ENCODE measurements around the gene TRIP13. TPM values are rescaled to one million over a fixed set of nuclear protein-coding genes. Genes with fewer than 3 reads are reported as not detected.

The TRIP13 gene
- total RNA-seq, 2 donors from 2014 or later: 1.0 to 2.6 TPM

DNA sequence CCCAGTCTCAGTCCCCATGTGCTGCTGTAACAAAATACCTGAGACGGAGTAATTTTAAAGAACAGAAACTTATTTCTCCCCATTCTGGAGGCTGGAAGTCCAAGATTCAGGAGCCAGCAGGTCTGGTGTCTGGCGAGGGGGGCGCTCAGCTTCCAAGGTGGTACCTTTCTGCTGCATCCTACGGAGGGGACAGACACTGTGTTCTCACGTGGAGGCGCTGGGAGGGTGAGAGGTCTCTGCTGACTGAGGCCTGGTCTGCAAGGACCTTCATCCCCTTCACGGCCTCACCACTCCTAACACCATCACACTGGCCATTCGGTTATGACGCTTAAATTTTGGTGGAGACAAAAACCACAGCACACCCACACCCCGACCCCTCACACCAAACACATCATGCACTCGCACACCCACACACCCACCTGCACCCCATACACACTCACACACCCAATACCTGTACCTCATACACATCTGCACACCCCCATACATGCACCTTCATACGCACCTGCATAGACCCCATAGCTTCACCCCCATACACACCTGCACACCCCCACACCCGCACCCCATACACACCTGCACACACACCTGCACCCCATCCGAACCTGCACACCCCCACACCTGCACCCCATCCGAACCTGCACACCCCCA, 32.1 kb upstream of the TRIP13 start:
- no peaks in the 10 kb centered on the region for H3K9me3 ChIP-seq (ENCODE audit: control insufficient read depth, low read length, poor library complexity, severe bottlenecking)
- peak overlapping the region; percentile 37 for H3K27ac Mint-ChIP-seq
- peak overlapping the region; percentile 25 for H3K4me3 Mint-ChIP-seq
- ATAC-seq: no peak
- H3K27me3 Mint-ChIP-seq: no peaks in the 10 kb centered on the region
- H3K36me3 Mint-ChIP-seq (ENCODE audit: low read depth): peaks cover 2% of the 10 kb centered on the region
- peaks cover 7% of the 10 kb centered on the region for H3K4me1 Mint-ChIP-seq
- DNase-seq: no peak

DNA sequence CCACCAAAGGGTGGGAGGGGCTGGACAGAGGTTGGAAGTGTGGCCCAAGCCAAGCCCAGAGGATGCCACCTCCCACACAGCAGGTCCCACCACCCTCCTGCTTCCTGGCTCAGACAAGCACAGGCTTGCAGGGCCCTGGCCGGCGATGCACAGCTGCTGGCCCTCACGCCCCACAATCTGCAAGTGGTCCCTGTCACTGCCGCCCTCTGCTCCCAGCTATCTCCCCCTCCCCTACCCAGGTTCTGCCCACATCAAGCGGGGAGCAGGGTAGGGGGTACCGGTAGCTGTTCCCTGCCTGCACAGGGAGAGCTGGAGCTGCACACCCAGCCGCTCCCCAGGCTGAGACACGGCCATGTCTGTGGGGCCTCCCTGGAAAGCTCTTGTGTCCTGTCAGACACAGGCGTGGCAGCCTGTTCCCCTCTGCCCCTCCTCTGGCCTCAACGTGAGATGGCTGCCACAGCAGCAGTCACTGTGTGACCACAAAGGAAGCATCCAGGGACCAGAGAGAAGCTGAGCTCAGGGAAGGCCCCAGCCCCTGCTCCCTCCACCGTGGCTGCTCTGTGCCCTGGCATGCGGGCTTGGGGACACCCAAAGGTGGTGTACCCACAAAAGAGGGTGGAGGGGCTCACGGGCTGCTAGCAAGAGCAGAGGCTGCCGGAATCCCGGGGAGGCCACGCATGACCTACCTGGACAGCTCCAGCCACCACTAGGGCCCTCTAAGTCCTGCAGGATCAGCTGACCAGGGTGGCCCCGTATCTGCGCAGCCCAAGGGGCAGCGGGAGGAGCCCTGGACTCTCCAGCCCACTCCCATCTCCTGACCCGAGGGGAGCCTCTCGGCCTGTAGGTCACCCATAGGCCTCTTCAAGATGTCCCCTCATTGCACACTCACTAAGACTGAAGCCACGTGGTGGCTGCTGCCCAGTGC, 31.0 kb upstream of the TRIP13 start:
- Mint-ChIP-seq H3K4me1 (peaks cover 7% of the 10 kb centered on the region), H3K4me3 (no peak overlapping the region), H3K27me3 (no peaks in the 10 kb centered on the region), H3K27ac (peak overlapping the region; percentile 37), H3K36me3 (ENCODE audit: low read depth) (peaks cover 2% of the 10 kb centered on the region)
- DNase-seq: no peak
- ATAC-seq: no peak
- no peaks in the 10 kb centered on the region for H3K9me3 ChIP-seq (ENCODE audit: control insufficient read depth, low read length, poor library complexity, severe bottlenecking)

DNA sequence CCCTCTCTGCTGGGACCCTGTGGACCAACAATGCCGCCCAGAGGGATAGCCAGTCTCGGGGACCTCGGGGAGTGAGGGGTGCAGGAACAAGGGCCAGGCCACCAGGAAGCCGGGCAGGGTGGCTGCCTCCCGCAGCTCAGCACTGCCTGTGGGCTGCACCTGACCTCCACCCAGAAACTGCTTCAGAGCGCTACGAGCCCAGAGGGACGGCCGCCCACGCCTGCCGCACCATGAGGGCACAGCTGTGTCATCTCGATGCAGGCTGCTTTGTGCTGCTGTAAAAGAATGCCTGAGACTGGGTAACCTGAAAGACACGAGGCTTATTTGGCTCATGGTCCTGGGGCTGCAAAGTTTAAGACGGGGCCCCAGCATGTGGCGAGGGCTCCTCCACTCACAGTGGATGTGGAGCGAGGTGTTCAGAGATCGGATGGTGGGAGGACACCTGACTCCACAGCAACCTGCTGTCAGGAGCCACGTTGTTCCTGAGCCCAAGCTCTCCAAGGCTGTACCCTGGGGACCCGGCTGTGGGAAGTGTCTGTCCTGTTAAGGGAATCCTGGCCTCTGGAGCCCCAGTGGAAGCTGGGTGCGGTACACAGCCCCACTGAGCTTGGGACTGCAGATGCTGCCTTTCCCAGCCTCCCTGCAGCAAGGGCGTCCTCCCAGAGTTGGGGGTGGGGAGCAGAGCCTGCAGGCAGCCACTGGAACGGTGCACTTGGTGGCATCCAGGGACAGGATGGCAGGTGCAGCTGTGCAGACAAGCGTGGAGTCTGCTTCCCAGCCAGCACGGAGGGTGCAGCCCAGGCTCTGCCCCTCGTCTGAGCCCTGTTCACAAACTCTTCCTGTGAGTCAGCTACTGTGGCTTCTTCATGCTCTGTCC, 30.1 kb upstream of the TRIP13 start:
- Mint-ChIP-seq H3K27ac (no peak overlapping the region), H3K4me1 (peaks cover 5% of the 10 kb centered on the region), H3K4me3 (no peak overlapping the region), H3K27me3 (no peaks in the 10 kb centered on the region), H3K36me3 (ENCODE audit: low read depth) (peaks cover 3% of the 10 kb centered on the region)
- no peak for ATAC-seq
- DNase-seq: no peak
- H3K9me3 ChIP-seq (ENCODE audit: control insufficient read depth, low read length, poor library complexity, severe bottlenecking): no peaks in the 10 kb centered on the region

DNA sequence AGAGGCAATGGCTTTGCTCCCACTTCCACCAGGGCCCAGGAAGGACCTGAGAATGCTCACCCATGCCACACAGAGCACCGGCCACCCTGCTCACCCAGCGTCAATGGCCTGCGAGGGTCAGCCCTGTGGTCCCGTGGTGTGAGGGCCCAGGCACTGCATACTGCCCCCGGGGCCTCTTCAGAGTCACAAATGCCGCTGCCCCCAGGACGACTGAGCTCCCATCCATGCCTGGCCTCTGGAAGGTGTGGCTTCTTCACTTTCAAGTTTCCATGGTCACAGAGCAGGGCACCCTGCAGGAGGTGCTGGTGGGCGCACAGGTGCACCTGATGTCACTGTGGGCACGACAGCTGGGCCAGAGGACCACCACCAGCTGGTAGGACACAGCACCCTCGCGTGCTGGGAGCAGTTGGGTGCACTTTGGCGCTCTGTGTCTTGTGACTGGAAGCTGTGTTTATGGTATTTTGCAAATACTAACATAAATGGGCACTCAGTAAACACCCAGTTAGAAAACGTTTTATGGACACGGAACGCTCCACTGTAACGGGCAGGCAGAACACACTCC, 29.4 kb upstream of the TRIP13 start:
- Mint-ChIP-seq H3K4me1 (peaks cover 6% of the 10 kb centered on the region), H3K36me3 (ENCODE audit: low read depth) (peaks cover 5% of the 10 kb centered on the region), H3K4me3 (peak overlapping the region; percentile 45), H3K27ac (peak overlapping the region; percentile 72), H3K27me3 (no peaks in the 10 kb centered on the region)
- DNase-seq: no peak
- no peaks in the 10 kb centered on the region for H3K9me3 ChIP-seq (ENCODE audit: control insufficient read depth, low read length, poor library complexity, severe bottlenecking)
- no peak for ATAC-seq

DNA sequence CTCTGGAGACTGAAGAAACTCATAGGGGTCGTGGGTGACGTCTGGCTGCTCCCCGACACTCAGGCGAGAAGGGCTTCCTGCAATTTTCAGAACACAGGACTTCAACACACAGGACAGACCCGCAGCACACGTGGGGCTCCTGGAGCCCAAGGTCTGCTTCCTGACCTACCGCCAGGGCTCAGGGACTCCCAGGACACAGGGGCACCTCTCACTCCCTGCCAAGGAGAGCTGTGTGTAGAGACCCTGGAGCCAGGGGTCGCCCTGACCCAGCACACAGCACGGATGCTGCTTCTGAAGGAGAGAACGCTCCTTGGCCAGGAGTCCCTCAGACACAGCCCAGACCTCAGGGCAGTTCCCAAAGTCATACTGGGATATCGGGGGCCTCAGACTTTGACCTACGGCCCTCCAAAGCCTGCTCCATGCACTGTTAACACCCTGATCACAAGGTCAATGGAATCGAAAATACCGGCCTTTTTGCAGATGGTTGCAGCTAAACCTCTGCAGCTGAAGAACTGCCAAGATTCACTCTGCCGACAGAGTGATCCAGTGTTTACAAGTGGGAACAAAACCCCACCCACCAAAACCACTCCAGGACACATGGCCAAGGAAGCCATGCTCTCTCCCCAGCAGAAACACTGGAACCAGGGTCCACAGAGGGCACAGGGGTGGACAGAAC, 28.1 kb upstream of the TRIP13 start:
- no peak for ATAC-seq
- H3K27me3 Mint-ChIP-seq: no peaks in the 10 kb centered on the region
- peaks cover 4% of the 10 kb centered on the region for H3K4me1 Mint-ChIP-seq
- no peaks in the 10 kb centered on the region for H3K9me3 ChIP-seq (ENCODE audit: control insufficient read depth, low read length, poor library complexity, severe bottlenecking)
- no peak for DNase-seq
- no peak overlapping the region for H3K27ac Mint-ChIP-seq
- H3K36me3 Mint-ChIP-seq (ENCODE audit: low read depth): peaks cover 8% of the 10 kb centered on the region
- H3K4me3 Mint-ChIP-seq: no peak overlapping the region

DNA sequence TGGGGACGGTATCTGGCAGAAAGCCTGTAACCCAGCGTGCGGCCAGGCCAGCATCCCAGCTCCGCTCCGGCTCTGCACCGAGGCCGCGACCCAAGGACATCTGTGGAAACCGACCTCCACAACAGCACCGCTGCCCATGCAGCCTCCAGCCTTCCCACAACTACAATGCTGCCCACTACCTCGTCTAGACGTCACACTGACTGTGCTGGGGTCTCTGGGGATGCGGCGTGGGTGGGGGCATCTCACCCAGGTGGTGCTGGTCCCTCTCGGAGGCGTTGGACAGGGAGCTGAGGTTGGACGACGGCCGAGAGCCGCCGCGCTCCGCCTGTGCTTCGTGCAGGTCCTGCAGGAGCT, 27.5 kb upstream of the TRIP13 start:
- Mint-ChIP-seq H3K36me3 (ENCODE audit: low read depth) (peaks cover 10% of the 10 kb centered on the region), H3K27ac (peak overlapping the region; percentile 54), H3K4me1 (peaks cover 4% of the 10 kb centered on the region), H3K4me3 (no peak overlapping the region), H3K27me3 (no peaks in the 10 kb centered on the region)
- ATAC-seq (no peak), DNase-seq (no peak)
- no peaks in the 10 kb centered on the region for H3K9me3 ChIP-seq (ENCODE audit: control insufficient read depth, low read length, poor library complexity, severe bottlenecking)

DNA sequence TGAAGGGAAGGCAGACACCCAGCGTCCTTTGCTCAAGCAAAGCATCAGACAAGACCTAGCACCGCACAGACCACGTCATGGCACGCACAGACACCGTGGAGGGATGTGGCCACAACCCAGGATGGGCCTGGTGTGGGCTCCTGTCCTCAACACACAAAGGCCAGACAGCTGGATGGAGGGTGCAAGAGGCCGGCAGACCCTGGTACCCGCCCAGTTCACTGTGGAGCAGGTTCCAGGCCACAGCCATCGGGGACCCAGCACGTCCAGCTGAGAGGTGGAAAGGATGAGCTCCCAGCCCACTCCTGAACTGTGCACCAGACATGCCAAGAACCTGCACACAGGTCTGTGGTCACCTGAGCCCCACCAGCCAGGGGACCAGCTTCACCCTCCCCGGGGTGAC, 26.9 kb upstream of the TRIP13 start:
- no peak overlapping the region for H3K4me3 Mint-ChIP-seq

DNA sequence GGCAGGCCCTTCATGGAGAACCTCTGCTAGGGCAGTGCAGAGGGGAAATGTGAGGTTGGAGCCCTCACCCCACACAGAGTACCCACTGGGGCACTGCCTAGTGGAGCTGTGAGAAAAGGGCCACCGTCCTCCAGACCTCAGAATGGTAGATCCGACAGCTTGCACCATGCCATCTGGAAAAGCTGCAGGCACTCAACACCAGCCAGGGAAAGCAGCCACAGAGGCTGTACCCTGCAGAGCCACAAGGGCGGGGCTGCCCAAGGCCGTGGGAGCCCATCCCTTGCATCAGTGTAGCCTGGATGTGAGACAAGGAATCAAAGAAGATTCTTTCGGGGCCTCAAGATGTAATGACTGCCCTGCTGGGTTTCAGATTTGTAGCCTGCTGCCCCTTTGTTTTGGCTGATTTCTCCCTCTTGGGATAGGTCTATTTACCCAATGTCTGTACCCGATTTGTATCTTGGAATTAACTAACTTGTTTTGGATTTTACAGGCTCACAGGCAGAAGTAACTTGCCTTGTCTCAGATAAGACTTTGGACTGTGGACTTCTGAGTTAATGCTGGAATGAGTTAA, 25.3 kb upstream of the TRIP13 start:
- no peaks in the 10 kb centered on the region for H3K27me3 Mint-ChIP-seq
- H3K27ac Mint-ChIP-seq: no peak overlapping the region
- no peaks in the 10 kb centered on the region for H3K9me3 ChIP-seq (ENCODE audit: control insufficient read depth, low read length, poor library complexity, severe bottlenecking)
- ATAC-seq (no peak), DNase-seq (no peak)
- H3K4me1 Mint-ChIP-seq: peaks cover 4% of the 10 kb centered on the region
- peaks cover 10% of the 10 kb centered on the region for H3K36me3 Mint-ChIP-seq (ENCODE audit: low read depth)
- no peak overlapping the region for H3K4me3 Mint-ChIP-seq

More for the DNA sequence above, 26.9 kb upstream of the TRIP13 start:
- peaks cover 10% of the 10 kb centered on the region for H3K36me3 Mint-ChIP-seq (ENCODE audit: low read depth)
- DNase-seq (no peak), ATAC-seq (no peak)
- peak overlapping the region; percentile 54 for H3K27ac Mint-ChIP-seq
- H3K9me3 ChIP-seq (ENCODE audit: control insufficient read depth, low read length, poor library complexity, severe bottlenecking): no peaks in the 10 kb centered on the region
- no peaks in the 10 kb centered on the region for H3K27me3 Mint-ChIP-seq
- peaks cover 2% of the 10 kb centered on the region for H3K4me1 Mint-ChIP-seq

DNA sequence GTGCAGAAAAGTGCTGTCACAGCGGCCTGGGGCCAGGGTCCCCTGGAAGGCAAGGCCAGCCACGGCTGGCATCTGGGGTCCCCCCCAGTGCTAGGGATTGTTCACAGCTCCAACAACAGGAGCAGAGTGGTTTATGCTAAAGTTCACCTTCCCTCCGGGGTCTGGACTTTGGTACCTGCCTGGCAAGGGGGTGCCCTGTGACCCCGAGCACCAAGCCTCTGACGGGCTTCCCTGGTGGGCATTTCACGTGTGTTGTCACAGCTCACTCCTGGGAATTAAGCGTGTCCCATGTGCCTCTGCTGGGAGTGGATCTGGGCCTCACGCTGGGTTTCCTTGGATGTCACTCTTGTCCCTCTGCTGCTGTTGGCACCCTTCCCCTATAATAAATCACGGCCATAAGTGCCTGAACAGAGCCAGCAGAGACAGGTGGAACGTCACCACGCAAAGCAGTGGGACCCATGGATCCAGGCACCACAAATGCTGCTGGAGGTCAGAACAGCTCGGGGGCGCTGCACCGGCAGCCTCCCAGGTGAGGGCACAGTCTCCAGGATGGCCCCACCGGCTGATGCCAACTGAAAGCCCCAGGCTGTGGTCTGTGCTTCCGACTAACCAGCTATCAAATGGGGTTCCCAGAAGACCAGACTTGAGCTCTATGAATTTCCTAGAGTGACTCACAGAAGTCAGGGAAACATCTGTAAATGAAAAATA, 24.1 kb upstream of the TRIP13 start:
- Mint-ChIP-seq H3K27ac (no peak overlapping the region), H3K36me3 (ENCODE audit: low read depth) (peaks cover 10% of the 10 kb centered on the region), H3K4me3 (no peak overlapping the region), H3K27me3 (no peaks in the 10 kb centered on the region), H3K4me1 (peaks cover 9% of the 10 kb centered on the region)
- DNase-seq (no peak), ATAC-seq (no peak)
- no peaks in the 10 kb centered on the region for H3K9me3 ChIP-seq (ENCODE audit: control insufficient read depth, low read length, poor library complexity, severe bottlenecking)

DNA sequence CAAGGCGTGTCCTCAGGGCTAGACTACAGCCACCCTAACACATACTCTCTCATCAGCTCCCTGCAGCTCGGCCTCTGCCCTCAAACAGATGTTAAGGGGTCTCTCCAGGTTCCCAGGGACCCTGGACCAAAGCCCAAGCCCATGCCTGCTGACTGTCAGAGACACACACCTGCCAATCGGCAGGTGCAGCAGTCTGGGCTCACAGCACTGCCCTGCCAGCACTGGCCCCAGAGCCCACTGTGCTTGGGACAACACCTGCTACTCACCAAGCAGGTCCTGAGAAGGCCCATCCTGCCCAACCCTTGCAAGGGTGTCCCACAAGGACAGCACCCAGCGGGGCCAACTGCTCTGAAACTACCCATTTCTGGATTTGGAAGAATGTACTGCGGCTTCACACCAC, 21.7 kb upstream of the TRIP13 start:
- no peak for DNase-seq
- H3K9me3 ChIP-seq (ENCODE audit: control insufficient read depth, low read length, poor library complexity, severe bottlenecking): no peaks in the 10 kb centered on the region
- ATAC-seq: no peak
- Mint-ChIP-seq H3K27ac (no peak overlapping the region), H3K4me3 (no peak overlapping the region), H3K36me3 (ENCODE audit: low read depth) (peaks cover 12% of the 10 kb centered on the region), H3K27me3 (no peaks in the 10 kb centered on the region), H3K4me1 (peaks cover 21% of the 10 kb centered on the region)

DNA sequence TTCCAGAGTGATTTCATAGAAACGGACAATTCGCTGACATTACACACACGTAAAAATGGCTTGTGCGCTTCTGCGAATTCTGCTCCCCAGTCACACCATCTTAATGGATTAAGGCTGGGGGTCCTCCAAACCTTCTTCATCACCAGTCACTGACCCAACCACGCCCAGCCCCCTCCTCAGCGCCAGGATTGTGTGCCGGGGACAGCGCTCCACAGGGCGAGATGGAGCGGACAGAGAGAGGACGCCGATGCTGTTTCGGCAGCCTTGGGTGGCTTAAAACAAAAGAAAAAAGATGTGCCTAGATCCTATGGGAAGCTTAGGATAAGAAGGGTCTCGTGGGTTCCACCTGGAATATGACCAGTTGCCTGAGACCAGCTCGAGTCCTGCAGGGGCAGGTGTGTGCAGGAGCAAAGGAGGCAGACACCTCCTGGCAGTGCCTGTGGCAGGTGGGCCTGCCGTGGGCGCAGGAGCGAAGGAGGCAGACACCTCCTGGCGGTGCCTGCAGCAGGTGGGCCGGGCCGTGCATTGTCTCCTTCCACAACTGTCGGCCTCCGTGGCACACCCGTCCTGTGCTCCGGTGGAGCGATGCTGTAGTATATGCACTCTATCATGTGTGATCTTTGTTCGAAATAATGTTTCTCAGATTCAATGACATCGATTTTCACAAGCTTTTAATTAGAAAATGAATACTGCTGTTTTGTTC, 20.9 kb upstream of the TRIP13 start:
- no peak overlapping the region for H3K4me3 Mint-ChIP-seq

More for the DNA sequence above, 20.9 kb upstream of the TRIP13 start:
- ATAC-seq (no peak), DNase-seq (no peak)
- Mint-ChIP-seq H3K4me1 (peaks cover 21% of the 10 kb centered on the region), H3K36me3 (ENCODE audit: low read depth) (peaks cover 12% of the 10 kb centered on the region), H3K27me3 (no peaks in the 10 kb centered on the region), H3K27ac (no peak overlapping the region)
- no peaks in the 10 kb centered on the region for H3K9me3 ChIP-seq (ENCODE audit: control insufficient read depth, low read length, poor library complexity, severe bottlenecking)

Data from T-helper 17 cell (primary cell).